IPS-15b (cell line): ENCODE measurements around the gene IL11RA.

Experiments
- H3K27me3 ChIP-seq: one replicate; pipeline ENCODE4 v1.6.1; 2013; ENCODE audit warnings: low read length; ENCODE audit not compliant: control insufficient read depth, insufficient read depth
- H3K36me3 ChIP-seq: one replicate; pipeline ENCODE4 v1.6.1; 2013; ENCODE audit warnings: low read length; ENCODE audit not compliant: control insufficient read depth, insufficient read depth
- H3K4me1 ChIP-seq: one replicate; pipeline ENCODE4 v1.6.1; 2013; ENCODE audit warnings: mild to moderate bottlenecking, low read length; ENCODE audit not compliant: control insufficient read depth, insufficient read depth
- H3K4me3 ChIP-seq: one replicate; pipeline ENCODE4 v1.5.1; 2013; ENCODE audit warnings: low read depth, low read length
- H3K9ac ChIP-seq: one replicate; pipeline ENCODE4 v1.6.1; 2013; ENCODE audit warnings: low read depth, mild to moderate bottlenecking, low read length
- H3K9me3 ChIP-seq: one replicate; pipeline ENCODE4 v1.6.1; 2013; ENCODE audit warnings: mild to moderate bottlenecking, low read length; ENCODE audit not compliant: control insufficient read depth, insufficient read depth

Gene IL11RA

DNA sequence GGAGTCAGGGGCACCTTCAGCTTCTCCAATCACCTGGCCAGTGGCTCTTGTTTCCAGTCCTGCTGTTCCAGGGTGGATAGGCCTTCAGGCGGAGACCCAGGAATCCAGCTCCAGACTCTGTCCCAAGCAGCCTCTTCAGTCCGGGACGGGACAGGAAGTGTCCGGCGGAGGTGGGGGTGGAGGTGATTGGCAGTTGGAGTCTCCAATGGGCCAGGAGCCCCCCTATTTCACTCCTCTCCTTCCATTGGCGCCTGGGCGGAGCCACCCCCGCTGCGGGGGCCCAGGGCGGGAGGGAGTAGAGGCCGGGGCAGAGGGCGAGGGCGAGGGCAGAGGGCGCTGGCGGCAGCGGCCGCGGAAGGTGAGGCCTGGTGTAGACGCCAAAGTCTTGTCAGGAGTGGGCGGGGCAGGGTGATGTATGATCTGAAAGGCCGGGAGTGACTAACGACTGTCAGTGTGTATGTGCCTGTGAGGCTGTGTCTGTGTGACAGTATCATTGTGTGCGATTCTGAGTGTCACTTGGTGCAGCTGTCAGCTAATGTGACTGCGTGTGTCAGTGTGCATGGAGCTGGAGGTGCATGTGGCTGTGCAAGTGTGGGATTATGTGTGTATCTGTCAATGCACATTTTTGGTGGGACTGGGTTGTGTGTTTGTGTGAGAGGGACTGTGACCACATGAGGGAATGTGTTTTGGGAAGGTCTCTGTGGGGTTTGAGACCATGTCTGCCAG lies at the start of gene IL11RA:
Gene IL11RA, plus strand, starts transcription at position 310 of the 726 bp plus-strand sequence. CDS start 3,033 bp downstream, outside the sequence.
- no peaks in the 10 kb centered on the region for H3K9me3 ChIP-seq
- H3K36me3 ChIP-seq: peaks cover 13% of the 10 kb centered on the region
- peak within 1 kb of the TSS; percentile 32 for H3K9ac ChIP-seq
- H3K4me3 ChIP-seq: peak within 1 kb of the TSS; percentile 45
- no peaks in the 10 kb centered on the region for H3K27me3 ChIP-seq
- H3K4me1 ChIP-seq: peaks cover 22% of the 10 kb centered on the region

DNA sequence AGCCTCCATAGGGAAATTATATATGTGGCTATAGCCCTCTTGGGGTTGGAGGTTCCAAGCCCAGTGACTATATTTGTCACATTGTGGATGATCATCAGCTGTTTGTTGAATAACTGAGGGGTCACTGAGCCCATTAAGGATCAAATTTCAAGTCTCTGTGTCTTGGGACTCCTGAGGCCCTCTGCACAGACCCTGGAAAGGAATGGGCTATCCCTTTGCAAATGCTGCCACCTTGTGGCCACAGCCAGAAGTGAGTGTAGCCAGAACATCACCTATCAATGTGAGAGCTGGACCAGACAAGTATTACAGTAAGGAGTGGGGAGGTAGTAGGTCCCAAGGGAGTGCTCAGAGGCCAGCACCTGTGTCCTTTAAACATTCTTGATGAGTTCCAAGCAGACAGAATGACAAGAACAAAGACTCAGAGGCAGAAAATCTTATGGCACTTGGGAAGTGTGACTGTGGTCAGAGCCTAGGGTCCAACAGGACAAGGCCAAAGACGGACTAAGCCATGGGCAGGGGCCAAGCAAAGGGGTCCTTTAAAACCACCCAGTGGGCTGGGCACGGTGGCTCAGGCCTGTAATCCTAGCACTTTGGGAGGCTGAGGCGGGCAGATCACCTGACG lies 48.3 kb upstream of the IL11RA start:
- Histone ChIP-seq H3K27me3 (peaks cover 7% of the 10 kb centered on the region), H3K9me3 (no peaks in the 10 kb centered on the region), H3K4me3 (no peak overlapping the region), H3K4me1 (no peaks in the 10 kb centered on the region), H3K36me3 (no peaks in the 10 kb centered on the region), H3K9ac (no peak overlapping the region)

DNA sequence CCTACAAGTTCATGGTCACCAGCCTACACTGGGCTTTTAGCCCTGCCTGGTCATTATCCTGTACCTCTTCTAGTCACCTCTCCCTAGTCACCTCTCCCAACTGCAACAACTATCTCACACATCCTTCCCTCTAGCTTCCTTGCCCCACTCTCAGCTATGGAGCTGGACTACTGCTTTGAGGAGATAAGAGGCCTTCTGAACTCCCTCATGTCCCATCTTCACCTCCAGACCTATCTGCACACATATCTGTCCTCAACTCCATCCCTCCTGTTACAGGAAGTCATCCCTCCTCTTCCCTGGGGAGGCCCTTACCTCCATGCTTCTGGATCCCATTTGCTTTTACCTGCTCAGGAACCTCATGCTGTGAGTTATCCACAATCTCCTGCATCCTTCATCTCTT lies 45.8 kb upstream of the IL11RA start:
- H3K4me1 ChIP-seq: no peaks in the 10 kb centered on the region
- no peaks in the 10 kb centered on the region for H3K9me3 ChIP-seq
- H3K4me3 ChIP-seq: no peak overlapping the region
- no peaks in the 10 kb centered on the region for H3K36me3 ChIP-seq
- H3K9ac ChIP-seq: no peak overlapping the region
- H3K27me3 ChIP-seq: peaks cover 7% of the 10 kb centered on the region

DNA sequence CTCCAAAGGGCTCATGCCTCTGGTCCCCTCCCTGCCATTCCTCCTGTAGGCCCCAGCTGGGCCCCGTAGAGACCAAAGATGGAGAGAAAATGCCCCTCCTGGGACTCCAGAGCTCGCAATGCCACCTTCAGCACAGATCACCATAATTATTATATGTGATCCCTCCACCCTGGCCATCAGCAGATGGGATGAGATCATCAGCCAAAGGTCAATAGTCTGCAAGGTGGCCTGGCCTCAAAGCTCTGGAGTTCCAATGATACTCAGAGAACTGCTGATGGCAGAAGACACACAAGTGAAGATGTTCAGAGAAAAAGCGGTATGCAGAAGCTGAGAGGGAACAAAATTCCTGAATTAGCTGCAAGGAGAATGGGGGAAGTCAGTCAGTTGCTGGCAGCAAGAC lies 45.1 kb upstream of the IL11RA start:
- Histone ChIP-seq H3K36me3 (no peaks in the 10 kb centered on the region), H3K27me3 (peaks cover 7% of the 10 kb centered on the region)

DNA sequence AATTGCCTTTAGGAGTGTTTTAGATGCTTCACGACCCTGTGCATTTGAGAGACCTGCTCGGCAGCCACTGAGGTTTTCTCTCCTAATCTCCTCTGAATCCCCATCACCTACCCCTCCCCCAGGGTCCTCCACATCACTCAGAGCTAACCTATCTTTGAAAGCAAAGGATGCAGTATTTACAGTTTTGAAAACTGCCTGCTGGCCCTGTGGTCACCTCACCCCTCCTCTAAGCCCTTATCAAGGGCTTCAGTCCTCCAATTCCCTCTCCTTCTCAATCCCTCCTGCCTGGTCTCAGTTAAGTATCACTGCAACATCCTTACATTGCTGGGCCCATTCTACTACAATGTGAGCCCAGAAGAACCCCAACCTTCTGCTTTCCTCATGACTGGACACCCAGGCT lies 44.7 kb upstream of the IL11RA start:
- Histone ChIP-seq H3K36me3 (no peaks in the 10 kb centered on the region), H3K4me3 (no peak overlapping the region), H3K4me1 (peaks cover 2% of the 10 kb centered on the region), H3K9ac (no peak overlapping the region), H3K27me3 (peaks cover 7% of the 10 kb centered on the region), H3K9me3 (no peaks in the 10 kb centered on the region)

More for the DNA sequence above, 45.1 kb upstream of the IL11RA start:
- Histone ChIP-seq H3K4me3 (no peak overlapping the region), H3K9ac (no peak overlapping the region), H3K4me1 (peaks cover 2% of the 10 kb centered on the region), H3K9me3 (no peaks in the 10 kb centered on the region)

DNA sequence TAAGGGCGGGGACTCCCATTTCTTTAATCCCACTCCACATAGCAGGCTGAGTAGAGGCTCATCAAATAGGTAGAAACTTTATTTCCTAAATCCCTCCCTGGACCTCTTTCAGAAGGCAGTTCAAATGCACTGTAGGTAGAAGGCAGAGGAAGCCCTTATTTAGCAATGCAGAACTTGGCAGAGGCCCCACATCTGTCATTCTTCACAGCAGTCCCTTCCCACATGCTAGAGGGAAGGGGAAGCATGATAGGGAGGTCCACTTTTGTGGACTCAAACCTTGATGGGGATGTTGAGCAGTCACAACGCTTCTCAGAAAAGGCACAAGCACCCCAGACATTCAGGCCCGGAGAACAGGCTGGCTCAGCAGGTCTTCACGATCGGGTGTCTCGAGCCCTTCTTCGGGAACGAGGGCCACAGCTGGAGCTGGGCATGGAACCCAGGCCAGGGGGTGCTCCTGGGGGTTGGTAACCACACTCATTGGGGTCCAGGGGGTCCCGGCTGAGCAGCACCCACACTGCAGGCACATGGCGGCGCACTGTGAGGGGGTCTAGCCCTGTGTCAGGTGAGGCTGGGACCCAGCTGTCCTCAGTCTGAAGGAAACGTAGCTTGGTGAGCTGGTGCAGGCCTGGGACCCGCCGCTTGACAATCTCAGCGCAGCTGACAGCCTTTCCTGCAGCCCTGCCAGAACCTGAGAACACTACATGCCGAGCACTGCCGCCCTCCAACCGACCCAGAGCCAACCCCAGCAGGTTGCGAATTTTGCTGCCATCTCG lies 41.4 kb upstream of the IL11RA start:
- no peak overlapping the region for H3K9ac ChIP-seq
- peaks cover 2% of the 10 kb centered on the region for H3K4me1 ChIP-seq
- H3K4me3 ChIP-seq: peak overlapping the region; percentile 91
- peaks cover 11% of the 10 kb centered on the region for H3K27me3 ChIP-seq
- H3K36me3 ChIP-seq: no peaks in the 10 kb centered on the region
- no peaks in the 10 kb centered on the region for H3K9me3 ChIP-seq

DNA sequence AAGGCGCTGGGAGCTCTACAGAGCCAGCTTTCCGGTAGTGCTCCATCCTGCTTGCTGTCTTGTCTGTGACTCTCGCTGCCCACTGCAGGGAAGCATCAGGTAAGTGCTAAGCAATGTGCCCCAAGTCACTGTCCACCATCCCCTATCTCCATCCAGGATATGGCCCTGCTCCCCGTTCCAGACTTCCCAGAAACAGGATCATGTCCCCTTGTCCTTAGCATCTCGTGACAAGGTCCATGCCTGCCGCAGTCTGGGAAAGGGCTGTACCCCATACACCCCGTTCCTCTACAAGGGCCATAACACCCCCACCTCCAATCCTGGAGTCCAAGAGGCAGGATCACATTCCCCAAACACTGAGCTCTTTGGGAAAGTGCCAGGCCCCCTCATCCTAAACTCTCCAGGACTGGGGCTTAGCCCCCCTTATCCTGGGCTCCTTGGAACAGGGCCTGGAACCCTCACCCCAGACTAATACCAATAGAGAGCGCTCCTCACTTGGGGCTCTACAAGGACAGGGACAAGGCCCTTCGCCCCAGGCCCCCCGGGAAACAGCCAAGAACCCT lies 40.7 kb upstream of the IL11RA start:
- Histone ChIP-seq H3K4me1 (peaks cover 2% of the 10 kb centered on the region), H3K4me3 (peak overlapping the region; percentile 91), H3K27me3 (peaks cover 4% of the 10 kb centered on the region), H3K9me3 (no peaks in the 10 kb centered on the region), H3K36me3 (no peaks in the 10 kb centered on the region), H3K9ac (peak overlapping the region; percentile 89)

DNA sequence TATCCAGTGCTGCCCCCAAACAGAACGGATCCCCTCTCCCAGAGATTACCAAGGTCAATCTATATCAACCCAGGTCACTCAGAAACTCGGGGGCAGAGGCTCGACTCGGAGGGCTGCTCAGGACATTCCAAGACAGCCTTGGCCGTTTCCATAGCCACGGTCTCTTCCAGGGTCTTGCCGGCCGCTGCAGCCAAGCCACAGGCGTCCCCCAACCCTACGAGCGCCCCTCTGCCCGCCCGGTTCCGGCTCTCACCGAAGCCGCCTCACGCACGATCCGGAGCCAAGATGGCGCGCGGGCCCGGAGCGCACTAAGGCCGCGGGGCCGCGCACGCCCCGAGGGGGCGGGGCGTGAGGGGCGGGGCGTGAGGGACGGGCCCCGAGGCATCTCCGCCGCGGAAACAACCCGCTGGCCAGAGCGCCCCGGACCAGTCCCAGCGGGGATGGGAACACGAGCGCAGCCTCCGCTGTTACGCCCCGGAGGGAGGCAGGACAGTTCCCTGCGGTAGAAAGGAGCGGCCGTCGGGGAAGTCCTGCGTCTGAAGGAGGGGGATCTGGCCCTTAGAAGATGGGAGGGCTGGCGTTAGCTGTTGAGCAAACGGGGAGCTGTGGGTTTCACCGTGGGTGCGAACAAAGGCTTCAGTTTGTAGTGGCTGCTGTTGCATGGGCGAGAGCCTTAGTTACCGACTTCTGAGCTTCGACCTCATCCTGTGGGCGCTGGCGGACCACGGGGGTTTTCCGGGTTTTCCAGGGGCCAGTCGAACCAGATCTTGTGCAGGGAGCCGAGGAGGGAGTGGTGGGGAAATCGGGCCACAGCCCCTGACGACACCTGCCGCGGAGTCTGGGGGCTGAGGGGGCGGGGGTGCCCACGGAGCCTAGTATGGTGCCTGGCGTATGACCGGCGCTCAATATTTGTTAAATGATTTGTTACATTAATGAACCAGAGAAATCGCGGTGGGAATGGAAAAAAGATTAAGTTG lies 39.9 kb upstream of the IL11RA start, which contains the start of gene RPP25L:
Gene RPP25L, minus strand, starts transcription at position 287 of the 977 bp plus-strand sequence. CDS start 801 bp downstream, outside the sequence.
- Histone ChIP-seq H3K4me3 (peak within 1 kb of the TSS; percentile 91), H3K27me3 (peaks cover 4% of the 10 kb centered on the region)

DNA sequence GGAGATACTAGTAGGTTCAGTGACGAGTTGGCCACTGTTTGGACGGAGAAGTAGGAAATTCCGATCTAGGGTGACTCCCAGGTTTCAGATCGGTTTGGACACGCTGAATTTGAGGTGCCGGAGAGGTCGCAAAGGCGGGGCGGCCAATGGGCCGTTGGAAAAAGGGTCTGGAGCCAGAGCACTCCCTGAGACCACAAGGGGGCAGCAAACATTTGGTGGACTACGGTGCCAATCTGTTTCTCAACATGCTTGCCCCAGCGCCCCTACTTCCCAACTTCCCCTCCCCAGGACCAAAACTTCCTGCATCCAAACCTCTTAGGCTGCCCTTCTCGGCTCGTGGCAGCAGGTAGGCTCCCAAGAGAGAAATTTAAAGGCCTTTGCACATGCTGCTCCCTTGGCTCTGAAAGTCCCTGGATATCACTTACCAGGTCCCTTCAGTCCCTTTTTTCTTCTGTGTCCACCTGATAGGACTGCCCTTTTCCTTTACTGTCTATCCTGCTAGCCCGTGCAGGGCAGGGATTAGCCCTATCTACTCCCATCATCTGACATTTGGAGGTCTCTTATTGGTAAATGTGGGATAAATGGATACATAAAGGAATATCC lies 39.1 kb upstream of the IL11RA start:
- Histone ChIP-seq H3K9ac (no peak overlapping the region), H3K4me3 (peak overlapping the region; percentile 91), H3K4me1 (peaks cover 2% of the 10 kb centered on the region), H3K9me3 (no peaks in the 10 kb centered on the region), H3K27me3 (peaks cover 4% of the 10 kb centered on the region), H3K36me3 (no peaks in the 10 kb centered on the region)

More for the DNA sequence above, 39.9 kb upstream of the IL11RA start, which contains the start of gene RPP25L:
- Histone ChIP-seq H3K9ac (peak within 1 kb of the TSS; percentile 89), H3K36me3 (no peaks in the 10 kb centered on the region), H3K9me3 (no peaks in the 10 kb centered on the region), H3K4me1 (peaks cover 2% of the 10 kb centered on the region)

DNA sequence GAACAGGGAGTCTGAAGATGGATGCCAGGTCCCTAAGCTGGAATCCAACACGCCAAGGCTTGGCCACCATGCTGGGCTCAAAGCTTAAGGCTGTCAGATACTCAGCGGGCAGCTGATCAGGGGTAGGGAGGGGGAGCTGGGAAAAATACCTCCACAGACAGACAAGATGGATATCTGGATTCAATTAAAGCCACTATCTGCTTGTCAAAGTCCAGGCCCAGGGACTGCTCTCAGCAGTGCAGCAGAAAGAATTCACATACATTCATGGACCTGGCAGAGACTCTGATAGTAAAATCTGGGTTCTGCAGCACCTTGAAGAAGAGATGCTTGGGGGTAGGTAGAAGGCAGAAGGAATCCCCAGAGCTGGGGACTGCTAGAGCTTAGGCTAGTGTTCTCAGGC lies 36.9 kb upstream of the IL11RA start:
- Histone ChIP-seq H3K27me3 (peaks cover 4% of the 10 kb centered on the region), H3K36me3 (no peaks in the 10 kb centered on the region), H3K4me1 (peaks cover 2% of the 10 kb centered on the region), H3K9me3 (no peaks in the 10 kb centered on the region), H3K9ac (no peak overlapping the region), H3K4me3 (no peak overlapping the region)
